ENCODE results near the gene GRAPL.
"Not testable (repeated sequence)": the region's sequence is repeated elsewhere in the genome, so short reads cannot be mapped to it uniquely, and the experiment has no call there.

- TF ChIP-seq EZH2 (IDR thresholded peaks at IDR 0.05); POLR2AphosphoS5 (IDR thresholded peaks at IDR 0.05; ENCODE audit: borderline replicate concordance, low read depth, low read length); FOXP2 (optimal IDR thresholded peaks at IDR 0.05; ENCODE audit: control extremely low read depth, extremely low read length, insufficient read depth): not testable (repeated sequence)
Observed at GRCh38 chr17:19136605-19137004, 9.2 kb downstream of the GRAPL start.

Data from SK-N-MC (cell line).